Limb (tissue), 2 donors: ENCODE data around the gene AUTS2.
"Not testable (repeated sequence)": the region's sequence is repeated elsewhere in the genome, so short reads cannot be mapped to it uniquely, and the experiment has no call there.

Experiments
- DNase-seq, 2 donors: peaks; one replicate each; pipeline ENCODE4 v3.0.0-alpha.2; 2016; ENCODE audit errors: extremely low spot score in 2 of 2

The AUTS2 gene

DNA sequence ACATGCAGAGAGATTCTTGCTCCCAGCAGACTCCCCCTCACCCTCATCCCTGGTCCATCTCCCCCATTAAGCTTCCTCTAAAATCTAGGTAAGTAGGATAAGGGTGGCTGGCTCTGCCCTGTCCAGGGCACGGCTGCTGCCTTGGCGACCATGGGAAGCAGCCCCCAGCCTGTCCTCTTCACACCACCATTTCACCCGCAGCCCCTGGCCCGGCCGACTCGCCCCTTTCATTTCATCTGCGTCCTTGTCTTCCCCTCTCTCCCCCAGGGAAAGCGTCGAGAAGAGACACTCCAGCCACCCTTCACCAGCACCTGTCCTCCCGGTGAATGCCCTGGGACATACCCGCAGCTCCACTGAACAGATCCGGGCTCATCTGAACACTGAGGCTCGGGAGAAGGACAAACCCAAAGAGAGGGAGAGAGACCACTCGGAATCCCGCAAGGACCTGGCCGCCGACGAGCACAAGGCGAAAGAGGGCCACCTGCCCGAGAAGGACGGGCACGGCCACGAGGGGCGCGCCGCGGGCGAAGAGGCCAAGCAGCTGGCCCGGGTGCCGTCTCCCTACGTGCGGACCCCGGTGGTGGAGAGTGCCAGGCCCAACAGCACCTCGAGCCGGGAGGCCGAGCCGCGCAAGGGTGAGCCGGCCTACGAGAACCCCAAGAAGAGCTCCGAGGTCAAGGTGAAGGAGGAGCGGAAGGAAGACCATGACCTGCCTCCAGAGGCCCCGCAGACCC is 1191.4 kb downstream of the AUTS2 start:
- DNase-seq: no peak

DNA sequence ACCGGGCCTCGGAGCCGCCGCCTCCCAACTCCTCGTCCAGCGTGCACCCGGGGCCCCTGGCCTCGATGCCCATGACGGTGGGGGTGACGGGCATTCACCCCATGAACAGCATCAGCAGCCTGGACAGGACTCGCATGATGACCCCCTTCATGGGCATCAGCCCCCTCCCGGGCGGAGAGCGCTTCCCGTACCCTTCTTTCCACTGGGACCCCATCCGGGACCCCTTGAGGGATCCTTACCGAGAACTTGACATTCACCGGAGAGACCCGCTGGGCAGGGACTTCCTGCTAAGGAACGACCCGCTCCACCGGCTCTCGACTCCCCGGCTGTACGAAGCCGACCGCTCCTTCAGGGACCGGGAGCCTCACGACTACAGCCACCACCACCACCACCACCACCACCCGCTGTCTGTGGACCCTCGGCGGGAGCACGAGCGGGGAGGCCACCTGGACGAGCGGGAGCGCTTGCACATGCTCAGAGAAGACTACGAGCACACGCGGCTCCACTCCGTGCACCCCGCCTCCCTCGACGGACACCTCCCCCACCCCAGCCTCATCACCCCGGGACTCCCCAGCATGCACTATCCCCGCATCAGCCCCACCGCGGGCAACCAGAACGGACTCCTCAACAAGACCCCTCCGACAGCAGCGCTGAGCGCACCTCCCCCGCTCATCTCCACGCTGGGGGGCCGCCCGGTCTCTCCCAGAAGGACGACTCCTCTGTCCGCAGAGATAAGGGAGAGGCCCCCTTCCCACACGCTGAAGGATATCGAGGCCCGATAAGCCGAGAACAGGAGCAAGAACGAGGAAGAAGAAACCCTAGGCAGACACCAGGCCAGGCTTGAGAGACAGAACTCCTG is 1192.2 kb downstream of the AUTS2 start:
- DNase-seq: no peak

DNA sequence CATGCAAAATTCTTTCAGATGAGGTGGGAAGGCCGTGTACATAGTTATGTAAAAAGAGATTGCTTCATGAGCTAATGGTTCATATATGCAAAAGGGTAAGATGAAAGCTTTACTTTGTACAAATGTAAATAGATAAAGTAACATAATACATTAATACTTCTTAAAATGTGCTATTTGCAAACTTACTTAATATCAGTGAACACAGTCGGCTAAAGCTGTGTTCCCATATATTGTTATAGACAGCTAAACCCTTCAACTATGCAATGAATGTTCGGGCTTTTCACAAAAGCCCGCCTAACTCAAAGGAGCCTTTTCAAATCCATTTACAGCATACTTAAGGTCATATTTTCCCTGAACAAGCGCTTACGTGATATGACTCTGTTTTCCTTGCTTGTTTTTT is 1193.1 kb downstream of the AUTS2 start:
- no peak for DNase-seq

DNA sequence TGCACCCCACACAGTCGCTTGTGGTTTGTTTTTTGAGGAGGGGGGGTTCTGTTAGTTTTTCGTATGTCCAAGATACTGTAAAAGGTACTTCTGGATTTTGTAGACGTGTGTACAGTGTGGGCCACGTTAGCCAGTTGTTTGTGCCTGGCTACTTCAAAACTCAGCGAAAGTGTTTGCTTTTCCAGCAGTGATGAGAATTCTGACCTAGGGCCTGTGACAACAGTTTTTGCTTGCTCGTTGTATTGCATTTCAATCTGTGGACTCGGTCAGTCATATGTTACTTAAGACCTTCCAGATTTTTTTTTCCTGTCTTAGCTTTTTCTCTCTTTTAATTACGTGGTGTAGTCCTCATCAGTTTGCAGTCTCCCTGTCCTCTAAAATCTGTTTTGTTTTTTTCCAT is 1194.8 kb downstream of the AUTS2 start:
- no peak for DNase-seq

DNA sequence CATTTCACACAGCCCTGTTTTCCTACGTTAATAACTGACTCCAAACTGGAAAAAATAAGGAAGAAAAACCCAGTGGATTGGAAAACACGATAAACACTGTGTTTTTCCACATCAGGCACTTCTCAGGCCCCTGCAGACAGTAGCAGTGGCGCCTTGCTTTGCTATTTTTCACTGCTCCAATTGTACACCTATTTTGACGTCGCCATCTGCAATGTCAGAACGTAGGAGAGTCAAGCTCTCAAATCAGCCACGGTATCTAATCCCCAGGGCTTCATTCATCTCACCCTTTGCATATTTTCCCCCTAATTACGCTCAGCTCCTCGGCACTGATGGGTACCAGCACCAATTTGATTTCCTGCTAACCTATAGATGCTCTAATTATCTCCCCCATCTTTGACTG is 1195.5 kb downstream of the AUTS2 start:
- DNase-seq: no peak

DNA sequence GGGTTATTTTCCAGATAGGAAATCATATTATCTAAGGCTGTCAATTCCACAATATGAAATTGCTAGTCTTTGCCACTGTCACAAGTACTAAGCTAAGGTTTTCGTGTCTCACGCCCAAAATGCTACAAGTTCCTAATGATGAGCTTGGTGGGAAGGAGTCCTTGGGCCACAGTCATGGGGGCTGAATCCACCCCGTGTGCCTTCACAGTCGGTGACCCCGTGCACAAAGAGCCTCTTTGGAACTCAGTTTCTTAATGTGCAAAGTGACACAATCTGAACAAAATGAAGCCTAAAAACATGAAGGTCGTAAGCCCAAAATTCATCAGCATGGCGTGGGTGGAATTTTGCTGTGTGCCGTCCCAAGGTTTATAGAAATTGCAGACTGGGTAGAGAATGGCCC is 1196.7 kb downstream of the AUTS2 start:
- DNase-seq: no peak

DNA sequence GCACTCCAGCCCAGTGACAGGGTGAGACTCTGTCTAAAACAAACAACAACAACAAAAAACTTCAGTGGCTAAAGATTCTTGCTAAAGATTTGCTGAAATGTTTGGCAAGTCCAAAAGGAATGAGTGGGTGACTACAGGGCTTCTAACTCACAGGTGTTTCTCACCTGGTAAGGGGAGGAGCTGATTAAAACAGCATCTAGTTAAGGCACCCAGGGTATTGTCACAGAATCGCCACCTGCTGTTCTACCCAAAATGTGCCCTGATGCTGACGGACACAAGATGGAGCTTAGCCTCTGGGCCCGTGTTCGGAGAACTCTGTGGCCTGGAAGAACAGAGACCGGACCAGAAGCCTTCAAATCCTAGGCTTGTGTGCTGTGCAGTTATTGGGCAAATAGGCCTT is 1197.7 kb downstream of the AUTS2 start:
- no peak for DNase-seq

DNA sequence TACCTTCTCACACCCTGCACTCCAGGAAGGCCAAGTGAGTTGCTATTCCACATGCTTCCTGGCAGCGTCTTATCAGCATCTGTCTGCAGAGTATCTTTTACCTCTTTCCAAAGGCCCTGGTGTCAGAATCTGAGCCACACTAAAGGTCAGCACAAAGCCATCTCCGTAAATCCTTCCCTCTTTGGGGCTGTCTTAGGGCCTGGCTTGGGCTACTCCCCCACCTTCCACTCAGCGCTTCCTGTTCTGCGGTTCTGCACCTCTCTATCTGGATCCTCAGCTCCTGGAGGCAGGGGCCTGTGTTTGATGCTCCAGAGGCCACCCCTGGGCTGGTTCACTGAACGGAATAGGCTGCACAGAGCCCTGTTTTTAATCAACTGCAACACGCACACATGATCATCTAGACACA is 1198.8 kb downstream of the AUTS2 start:
- DNase-seq: no peak

DNA sequence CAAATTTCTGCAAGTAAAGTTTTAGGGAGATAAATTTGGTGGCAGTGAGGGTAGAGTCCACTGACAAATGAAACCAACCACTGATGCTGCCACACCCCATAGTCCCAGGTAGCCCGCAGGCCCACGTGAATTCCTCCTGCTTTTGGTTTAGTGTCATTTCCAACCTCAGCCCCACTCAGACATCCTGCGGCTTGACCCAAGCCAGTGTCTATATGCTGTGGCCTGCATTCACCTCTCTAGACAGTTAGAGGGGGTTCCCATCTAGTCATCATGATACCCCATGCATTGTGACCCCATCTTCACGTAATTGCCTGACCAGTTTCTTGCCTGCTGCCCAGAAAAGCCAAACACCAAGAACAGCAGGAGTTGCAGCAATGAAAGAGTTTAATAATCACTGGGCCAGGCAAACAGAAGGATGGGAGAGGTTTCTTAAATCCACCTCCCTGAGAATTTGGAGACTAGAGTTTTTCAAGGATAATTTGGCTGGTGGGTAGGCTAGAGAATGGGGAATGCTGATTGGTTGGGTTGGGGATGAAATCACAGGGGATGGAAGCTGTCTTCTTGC is 1201.6 kb downstream of the AUTS2 start:
- no peak for DNase-seq

DNA sequence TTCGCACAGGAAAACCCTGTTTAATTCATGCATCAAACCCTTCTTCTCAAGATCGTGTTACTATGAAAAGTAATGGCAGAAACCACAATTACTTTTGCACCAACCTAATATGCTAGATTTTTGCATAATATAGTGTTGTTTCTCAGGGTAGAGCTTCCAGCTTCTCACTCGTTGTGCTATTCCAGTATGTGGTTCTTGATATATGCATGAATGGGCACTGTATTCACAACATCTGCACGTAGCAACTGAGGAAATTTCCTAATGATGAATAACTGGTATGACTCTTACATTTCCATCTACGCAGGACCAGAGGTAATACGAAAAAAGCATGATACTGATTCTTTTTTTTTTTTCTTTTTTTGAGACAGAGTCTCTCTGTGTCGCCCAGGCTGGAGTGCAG is 1207.1 kb downstream of the AUTS2 start:
- no peak for DNase-seq

DNA sequence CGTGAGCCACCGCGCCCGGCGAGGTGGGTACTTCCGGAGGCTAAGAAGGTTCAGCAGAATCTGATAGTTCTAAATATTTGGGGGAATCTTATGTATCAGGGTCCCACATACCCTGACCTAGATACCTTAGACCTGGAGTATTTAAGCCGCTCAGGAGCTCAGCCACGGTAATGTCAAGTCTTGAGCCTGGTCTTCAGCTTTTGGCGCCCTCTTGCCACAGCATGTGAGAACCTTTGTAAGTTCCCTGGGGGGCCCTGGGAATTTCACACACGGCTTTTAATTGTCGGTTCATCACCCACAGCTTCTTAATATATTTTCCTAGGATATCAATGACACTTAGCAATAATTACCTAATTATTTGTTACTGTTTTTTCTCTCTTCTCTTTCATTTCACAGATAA is 1209.4 kb downstream of the AUTS2 start:
- no peak for DNase-seq

DNA sequence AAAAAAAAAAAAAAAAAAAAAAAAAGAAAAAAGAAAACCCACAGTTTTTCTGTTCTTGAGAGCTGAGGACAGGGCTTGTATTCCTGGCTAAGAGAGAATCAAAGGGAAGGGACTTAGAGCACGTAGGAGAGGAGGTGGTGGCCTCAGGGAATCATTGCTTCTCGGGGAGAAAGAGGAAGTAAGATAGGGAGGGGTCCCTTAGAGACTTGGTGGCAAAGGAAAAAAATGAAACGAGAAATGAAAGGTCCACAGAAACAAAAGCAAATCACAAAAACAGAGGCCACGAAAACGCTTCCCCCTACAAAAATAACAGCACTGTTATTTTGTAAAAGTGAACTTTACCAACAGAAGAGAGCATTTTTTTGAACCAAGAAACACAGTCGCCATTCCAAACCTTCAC is 1210.6 kb downstream of the AUTS2 start:
- no peak for DNase-seq

DNA sequence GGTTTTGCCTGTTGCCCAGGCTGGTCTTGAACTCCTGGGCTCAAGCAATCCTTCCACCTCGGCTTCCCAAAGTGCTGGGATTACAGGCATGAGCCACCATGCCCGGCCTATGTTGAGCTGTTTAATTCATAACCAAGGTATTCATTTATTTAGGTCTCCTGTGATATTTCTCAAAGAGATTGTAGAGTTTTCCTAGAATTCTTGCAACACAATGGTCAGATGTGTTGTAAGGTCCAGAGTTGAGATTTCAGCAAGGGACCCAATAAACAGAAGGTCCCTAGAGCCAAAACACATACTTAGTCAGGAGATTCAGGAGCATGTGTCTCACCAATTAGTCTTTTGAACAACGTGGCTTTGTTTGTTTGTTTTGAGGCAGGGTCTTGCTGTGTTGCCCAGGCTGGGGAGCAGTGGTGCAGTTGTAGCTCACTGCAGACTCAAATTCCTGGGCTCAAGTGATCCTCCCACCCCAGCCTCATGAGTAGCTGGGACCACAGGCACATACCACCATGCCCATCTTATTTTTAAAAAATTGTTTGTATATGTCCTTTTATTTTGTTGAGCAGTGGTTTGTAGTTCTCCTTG is 1212.4 kb downstream of the AUTS2 start:
- no peak for DNase-seq

DNA sequence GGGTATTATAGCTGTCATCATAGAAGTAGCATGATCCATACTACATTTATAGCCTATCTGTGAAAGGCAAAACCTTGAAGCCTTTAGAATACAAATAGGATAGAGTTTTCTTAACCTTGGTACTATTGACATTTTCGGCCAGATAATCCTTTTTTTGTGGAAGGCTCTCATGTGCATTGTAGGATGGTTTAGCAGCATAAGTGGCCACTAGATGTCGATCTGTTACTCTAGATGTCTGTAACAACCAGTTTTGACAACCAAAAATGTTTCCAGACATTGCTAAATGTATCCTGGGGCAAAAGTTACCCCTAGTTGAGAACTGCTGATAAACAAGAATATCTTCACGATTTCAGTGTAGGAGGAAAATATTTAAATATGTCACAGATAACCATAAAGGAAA is 1214.2 kb downstream of the AUTS2 start:
- DNase-seq: no peak

DNA sequence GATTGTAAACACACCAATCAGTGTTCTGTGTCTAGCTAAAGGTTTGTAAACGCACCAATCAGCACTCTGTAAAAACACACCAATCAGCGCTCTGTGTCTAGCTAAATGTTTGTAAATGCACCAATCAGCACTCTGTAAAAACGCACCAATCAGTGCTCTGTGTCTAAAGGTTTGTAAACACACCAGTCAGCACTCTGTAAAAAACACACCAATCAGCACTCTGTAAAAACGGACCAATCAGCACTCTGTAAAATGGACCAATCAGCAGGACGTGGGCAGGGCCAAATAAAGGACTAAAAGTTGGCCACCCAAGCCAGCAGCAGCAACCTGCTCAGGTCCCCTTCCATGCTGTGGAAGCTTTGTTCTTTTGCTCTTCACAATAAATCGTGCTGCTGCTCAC is 1224.2 kb downstream of the AUTS2 start:
- not testable (repeated sequence) for DNase-seq

DNA sequence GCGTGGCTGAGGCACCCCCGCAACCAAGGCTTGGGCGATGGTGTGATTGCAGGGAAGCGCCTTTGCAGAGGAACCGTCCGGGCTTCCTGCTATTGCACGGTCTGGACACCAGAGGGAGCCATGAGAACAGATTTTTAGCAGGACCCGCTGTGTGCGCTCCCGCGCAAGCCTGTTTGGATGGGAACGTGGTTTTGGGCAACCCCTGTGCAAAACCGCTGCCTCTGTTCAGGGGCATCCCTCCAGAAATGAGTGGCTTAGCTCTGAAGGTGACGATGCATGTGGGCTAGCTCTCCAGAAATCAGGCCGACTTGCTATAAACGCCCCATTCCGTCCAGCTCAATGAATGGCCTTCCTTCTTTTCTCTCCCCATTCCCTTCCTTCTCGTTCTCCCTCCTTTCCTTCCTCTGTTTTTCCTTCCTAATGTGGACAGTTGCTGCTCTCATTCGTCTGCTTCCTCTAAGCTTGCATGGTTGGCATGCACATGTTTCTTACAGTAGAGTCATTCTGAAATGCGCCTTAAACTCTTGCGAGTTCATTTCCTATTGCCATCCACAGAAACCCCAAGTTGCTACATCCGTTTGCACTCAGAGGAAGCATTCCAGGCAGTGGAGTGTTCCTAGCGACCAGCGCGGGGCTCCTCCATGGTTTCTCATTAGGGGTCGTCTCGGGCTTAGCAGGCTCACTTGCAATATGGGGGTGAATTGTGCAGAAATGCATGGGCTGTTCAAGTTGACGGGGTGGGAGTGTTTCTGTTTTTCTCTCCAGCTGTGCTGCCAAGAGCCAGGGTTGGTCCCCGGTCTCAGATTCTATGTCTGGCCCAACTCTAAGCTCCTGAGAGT is 1231.2 kb downstream of the AUTS2 start:
- DNase-seq: peak; percentile 67 to 82

DNA sequence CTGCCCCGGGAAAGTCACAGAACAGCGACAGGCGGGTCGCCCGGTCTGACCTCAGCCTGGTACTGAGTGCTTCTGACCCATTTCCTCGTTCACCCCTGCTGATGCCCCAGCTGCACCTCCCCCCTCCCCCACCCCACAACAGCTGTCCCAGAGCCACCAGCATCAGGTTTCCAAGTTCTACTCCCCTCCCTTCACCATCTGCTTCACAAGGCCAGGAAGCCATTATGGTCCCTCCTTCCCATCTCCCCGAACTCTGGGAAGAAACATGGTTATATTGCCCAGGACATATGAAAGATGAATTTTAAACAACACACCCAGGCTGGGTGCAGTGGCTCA is 1231.8 kb downstream of the AUTS2 start:
- peak in 1 of 2 donors; percentile 42 for DNase-seq

DNA sequence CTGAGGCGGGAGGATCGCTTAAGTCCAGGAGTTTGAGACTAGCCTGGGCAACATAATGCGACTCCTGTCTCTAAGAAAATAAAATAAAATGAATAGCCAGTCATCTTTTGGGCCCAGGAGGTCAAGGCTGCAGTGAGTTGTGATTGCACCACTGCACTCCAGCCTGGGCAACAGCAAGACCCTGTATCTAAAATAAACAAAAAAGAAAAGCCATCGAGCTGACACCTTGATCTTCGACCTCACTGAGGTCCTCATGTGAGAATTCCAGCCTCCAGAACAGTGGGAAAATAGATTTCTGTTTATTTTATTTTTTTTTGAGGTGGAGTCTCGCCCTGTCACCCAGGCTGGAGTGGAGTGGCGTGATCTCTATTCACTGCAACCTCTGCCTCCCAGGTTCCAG is 1232.2 kb downstream of the AUTS2 start:
- no peak for DNase-seq

DNA sequence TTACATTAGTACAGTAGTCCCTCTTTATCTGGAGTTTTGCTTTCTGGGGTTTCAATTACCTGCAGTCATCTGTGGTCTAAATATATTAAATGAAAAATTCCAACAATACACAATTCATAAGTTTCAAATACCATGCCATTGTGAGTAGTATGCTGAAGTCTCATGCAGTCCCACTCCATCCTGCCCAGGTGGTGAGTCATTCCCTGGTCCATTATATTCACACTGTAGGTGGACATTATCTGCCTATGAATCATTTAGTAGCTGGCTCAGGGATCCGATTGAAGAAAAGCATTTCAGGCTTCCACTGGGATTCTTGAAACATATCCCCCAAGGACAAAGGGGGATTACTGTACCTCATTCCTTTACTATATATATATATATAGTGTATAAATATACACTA is 1235.5 kb downstream of the AUTS2 start:
- no peak for DNase-seq

DNA sequence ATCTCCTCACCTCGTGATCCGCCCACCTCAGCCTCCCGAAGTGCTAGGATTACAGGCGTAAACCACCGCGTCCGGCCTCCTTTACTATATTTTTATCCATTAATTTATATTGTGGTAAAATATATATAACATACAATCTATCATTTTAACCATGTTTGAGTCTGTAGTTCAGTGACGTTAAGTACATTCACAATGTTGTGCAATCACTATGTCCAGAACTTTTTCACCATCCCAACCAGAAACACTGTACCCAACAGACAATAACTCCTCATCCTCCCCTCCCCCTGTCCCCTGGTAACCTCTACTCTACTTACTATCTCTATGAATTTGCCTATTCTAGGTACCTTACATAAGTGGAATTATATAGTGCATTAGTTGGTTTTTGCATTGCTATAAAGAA is 1236.1 kb downstream of the AUTS2 start:
- DNase-seq: no peak

DNA sequence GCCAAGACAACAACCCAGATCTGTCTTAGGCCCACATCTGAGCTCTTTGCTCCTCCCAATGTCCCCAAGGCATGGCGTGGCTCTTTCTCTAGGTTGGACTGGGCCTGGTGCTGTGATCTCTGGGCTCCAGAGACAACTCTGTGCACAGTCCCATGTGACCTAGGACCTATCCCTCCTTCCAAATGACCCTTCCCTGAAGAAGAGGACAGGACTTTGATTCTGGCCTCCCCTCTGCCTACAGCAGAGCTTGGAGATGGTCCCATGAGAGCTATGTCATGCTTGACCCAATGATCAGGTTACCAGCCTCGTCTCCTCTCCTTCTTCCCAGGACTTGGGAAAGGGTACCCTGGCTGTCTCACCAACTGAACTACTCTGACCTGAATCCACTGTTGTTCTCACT is 1237.4 kb downstream of the AUTS2 start:
- no peak for DNase-seq

DNA sequence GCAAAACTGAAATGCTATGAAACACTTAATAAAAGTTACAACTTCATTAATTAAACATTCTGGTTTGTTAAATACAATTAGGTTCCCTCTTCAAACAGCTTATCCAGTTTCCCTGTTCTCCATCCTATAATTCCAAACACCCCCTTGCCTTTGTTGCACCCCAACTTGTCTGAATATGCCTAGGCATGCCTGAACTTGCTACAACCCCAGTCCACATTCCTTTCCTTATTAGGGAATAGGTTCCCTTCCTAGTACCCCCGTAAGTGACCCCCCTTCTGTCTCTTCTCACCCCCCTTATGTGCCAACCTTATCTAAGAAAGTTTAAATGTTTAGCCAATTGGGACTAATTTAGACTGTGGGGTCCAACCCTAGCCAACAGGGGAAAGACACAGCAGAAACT is 1238.0 kb downstream of the AUTS2 start:
- DNase-seq: no peak
